PC-3 (cell line): ENCODE results near the gene SP100. TPM values are rescaled to one million over a fixed set of nuclear protein-coding genes. Genes with fewer than 3 reads are reported as not detected.

ENCODE experiments used
- ATAC-seq: fragments of 200-7000 bp; cut with Tn5 transposase; 2 replicates; pipeline ENCODE4 v1.9.1; 2020; ENCODE audit warnings: mild to moderate bottlenecking, moderate library complexity
- Bru-seq: library from RNA; stranded (reverse); fragments of 400-500 nt; gene quantifications from one replicate; lab custom pipeline; 2021; lab: Mats Ljungman, UMichigan
- BruChase-seq, 2 experiments: library from RNA; stranded (reverse); fragments of 400-500 nt; gene quantifications; one replicate each; lab custom pipeline; 2021; lab: Mats Ljungman, UMichigan
- BruUV-seq: library from RNA; stranded (reverse); fragments of 400-500 nt; replicated peaks from 2 replicates; lab custom pipeline; 2021; lab: Mats Ljungman, UMichigan
- CTCF ChIA-PET: fragments of 300-600 bp; sonication (Branson Sonifier 250); formaldehyde crosslinking; loops from one replicate; lab custom pipeline; 2022; ENCODE audit warnings: antibody characterized with exemption; lab: Charles Lee
- POLR2A ChIA-PET: fragments of 300-600 bp; sonication (Branson Sonifier 250); formaldehyde crosslinking; loops from one replicate; lab custom pipeline; 2022; ENCODE audit warnings: antibody characterized with exemption; ENCODE audit not compliant: unreplicated experiment; lab: Charles Lee
- DNase-seq: peaks from one replicate; pipeline ENCODE4 v3.0.0-alpha.2; 2015
- H2AFZ ChIP-seq: fragments of 300-600 bp; sonication (generic); 2 replicates; pipeline ENCODE4 v1.6.0; 2016; ENCODE audit warnings: antibody characterized with exemption, low read length
- H3F3A ChIP-seq: fragments of 300-600 bp; sonication (generic); one replicate; pipeline ENCODE4 v1.6.0; 2017; ENCODE audit warnings: antibody characterized with exemption, low read length, control low read depth, mild to moderate bottlenecking; ENCODE audit not compliant: unreplicated experiment
- H3K27ac ChIP-seq: fragments of 300-600 bp; sonication (generic); 2 replicates; pipeline ENCODE4 v1.5.1; 2016; ENCODE audit warnings: mild to moderate bottlenecking, low read length
- H3K27me3 ChIP-seq: fragments of 300-600 bp; sonication (generic); 2 replicates; pipeline ENCODE4 v1.6.1; 2016; ENCODE audit warnings: low read length, mixed read lengths
- H3K36me3 ChIP-seq: fragments of 300-600 bp; sonication (generic); 2 replicates; pipeline ENCODE4 v1.6.1; 2016; ENCODE audit warnings: low read depth, mixed run types, low read length, mixed read lengths
- H3K4me1 ChIP-seq: fragments of 300-600 bp; sonication (generic); 2 replicates; pipeline ENCODE4 v1.5.1; 2016; ENCODE audit warnings: low read length; ENCODE audit not compliant: insufficient read depth
- H3K4me2 ChIP-seq: fragments of 300-600 bp; sonication (generic); 2 replicates; pipeline ENCODE4 v1.6.0; 2016; ENCODE audit warnings: low read length
- H3K4me3 ChIP-seq: fragments of 300-600 bp; sonication (generic); 2 replicates; pipeline ENCODE4 v1.5.1; 2016; ENCODE audit warnings: mild to moderate bottlenecking, low read length, mixed read lengths
- H3K79me2 ChIP-seq: fragments of 300-600 bp; sonication (generic); 2 replicates; pipeline ENCODE4 v1.6.1; 2017; ENCODE audit warnings: low read length, mixed read lengths
- H3K9ac ChIP-seq: fragments of 300-600 bp; sonication (generic); 2 replicates; pipeline ENCODE4 v1.6.0; 2016; ENCODE audit warnings: mild to moderate bottlenecking, low read length
- H3K9me2 ChIP-seq: fragments of 300-600 bp; sonication (generic); replicated peaks from 2 replicates; pipeline ENCODE4 v1.6.1; 2016; ENCODE audit warnings: mixed run types, low read length, mixed read lengths
- H3K9me3 ChIP-seq: fragments of 300-600 bp; sonication (generic); 2 replicates; pipeline ENCODE4 v1.6.1; 2016; ENCODE audit warnings: low read length, mixed read lengths
- H4K20me1 ChIP-seq: fragments of 300-600 bp; sonication (generic); 2 replicates; pipeline ENCODE4 v1.6.1; 2016; ENCODE audit warnings: low read length, mixed read lengths
- EZH2 ChIP-seq: fragments of 300-600 bp; sonication (generic); IDR thresholded peaks from one replicate; pipeline ENCODE4 v1.6.1; 2017; ENCODE audit warnings: antibody characterized with exemption, mild to moderate bottlenecking, low read length; ENCODE audit not compliant: unreplicated experiment
- EZH2phosphoT487 ChIP-seq: fragments of 300-600 bp; sonication (generic); IDR thresholded peaks from 2 replicates; pipeline ENCODE4 v1.6.1; 2018; ENCODE audit warnings: mild to moderate bottlenecking, antibody characterized with exemption, low read length, borderline replicate concordance
- intact Hi-C: fragments of 100-400 bp; cut with micrococcal nuclease; formaldehyde crosslinking; loops from 2 replicates; pipeline ENCODE4 v1.9.0; 2023
- long read RNA-seq: library from polyadenylated mRNA; unstranded; transcript quantifications from one replicate; pipeline ENCODE4 v2.0.0, GENCODE V29; 2021; ENCODE audit not compliant: unreplicated experiment
- total RNA-seq: library from RNA; depleted of rRNA; stranded (reverse); fragments of >200 nt; gene quantifications from 2 replicates; pipeline ENCODE4 v1.2.3, GENCODE V29; 2014; rRNA removed
- TF ChIP-seq, protein P1 (sequence below): fragments of 300-600 bp; sonication (generic); conservative IDR thresholded peaks from 2 replicates; pipeline ENCODE4 v1.5.1; 2017; ENCODE audit warnings: antibody characterized with exemption, low read depth, mild to moderate bottlenecking, low read length

Gene SP100
- total RNA-seq (42.5 and 49.8 TPM in 2 replicates), Bru-seq, nascent RNA (percentile 78 among the genes with signal in this experiment), BruChase-seq, experiment 1, labeled RNA remaining after a 6-hour chase (percentile 71 among the genes with signal in this experiment), BruChase-seq, experiment 2, labeled RNA remaining after a 2-hour chase (percentile 85 among the genes with signal in this experiment)
- long read RNA-seq, transcript SP100-204 (15 exons, 1,898 nt), result major isoform, 124 of 261 reads
- long read RNA-seq, transcript SP100-205 (14 exons, 1,802 nt), result minor isoform, 23 of 261 reads
- long read RNA-seq, partial matches to known transcripts, result 42 of 261 reads
- long read RNA-seq, other reads (novel, unspliced or antisense), result 67 of 261 reads

DNA sequence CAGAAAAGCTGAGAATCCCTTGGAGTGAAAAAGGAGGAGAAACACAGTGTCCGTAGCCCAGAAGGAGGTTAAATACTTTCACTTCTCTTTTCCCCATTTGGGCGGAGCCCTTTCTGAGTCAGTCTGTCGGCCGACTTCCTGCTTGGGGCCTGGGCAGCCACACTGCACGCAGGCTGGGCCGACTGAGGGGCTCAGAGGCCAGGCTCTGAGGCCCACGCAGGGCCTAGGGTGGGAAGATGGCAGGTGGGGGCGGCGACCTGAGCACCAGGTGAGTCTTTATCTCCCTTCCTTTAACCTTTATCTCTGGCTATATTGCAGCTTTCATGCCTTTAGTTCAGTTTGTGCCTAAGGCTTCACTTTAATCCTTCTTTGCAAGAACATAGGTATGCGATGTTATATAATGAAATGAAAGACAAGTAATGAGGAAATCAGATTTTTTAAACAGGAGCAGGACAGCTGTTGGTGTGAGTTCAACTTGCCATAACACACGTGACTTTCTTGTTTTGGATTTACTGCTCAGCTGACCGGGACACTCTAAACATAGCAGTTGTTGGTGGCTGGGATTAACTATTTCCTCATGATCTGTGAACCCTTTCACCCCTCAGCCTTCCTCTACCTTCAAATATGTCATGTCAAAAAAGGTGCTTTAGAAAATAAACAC lies at the start of gene SP100:
Gene SP100 (plus strand): TSS at position 141 of the 661 bp plus-strand sequence. CDS start 96 bp downstream, at position 237.
- Histone ChIP-seq H4K20me1 (no peaks in the 10 kb centered on the region), H3K4me3 (peak within 1 kb of the TSS; percentile 69), H3K27me3 (no peaks in the 10 kb centered on the region), H3K9me2 (no peaks in the 10 kb centered on the region), H3K27ac (peak within 1 kb of the TSS; percentile 60), H3K9me3 (no peaks in the 10 kb centered on the region), H3F3A (no peaks in the 10 kb centered on the region), H3K4me2 (peak within 1 kb of the TSS; percentile 86), H3K79me2 (peaks cover 44% of the 10 kb centered on the region), H3K9ac (peak within 1 kb of the TSS; percentile 67), H3K4me1 (peaks cover 25% of the 10 kb centered on the region), H2AFZ (peak within 1 kb of the TSS; percentile 82), H3K36me3 (no peaks in the 10 kb centered on the region)
- ATAC-seq, result peak; percentile 72
- CTCF ChIA-PET, result no interaction called here
- DNase-seq, result peak; percentile 74
- POLR2A ChIA-PET, result interaction anchor here (0.6 kb wide), 1 partner anchor 55 kb away, joined by 6 read pairs; no protein-coding TSS in a partner anchor
- TF ChIP-seq EZH2, result no peak
- TF ChIP-seq EZH2phosphoT487, result no peak
- TF ChIP-seq, protein P1, sequence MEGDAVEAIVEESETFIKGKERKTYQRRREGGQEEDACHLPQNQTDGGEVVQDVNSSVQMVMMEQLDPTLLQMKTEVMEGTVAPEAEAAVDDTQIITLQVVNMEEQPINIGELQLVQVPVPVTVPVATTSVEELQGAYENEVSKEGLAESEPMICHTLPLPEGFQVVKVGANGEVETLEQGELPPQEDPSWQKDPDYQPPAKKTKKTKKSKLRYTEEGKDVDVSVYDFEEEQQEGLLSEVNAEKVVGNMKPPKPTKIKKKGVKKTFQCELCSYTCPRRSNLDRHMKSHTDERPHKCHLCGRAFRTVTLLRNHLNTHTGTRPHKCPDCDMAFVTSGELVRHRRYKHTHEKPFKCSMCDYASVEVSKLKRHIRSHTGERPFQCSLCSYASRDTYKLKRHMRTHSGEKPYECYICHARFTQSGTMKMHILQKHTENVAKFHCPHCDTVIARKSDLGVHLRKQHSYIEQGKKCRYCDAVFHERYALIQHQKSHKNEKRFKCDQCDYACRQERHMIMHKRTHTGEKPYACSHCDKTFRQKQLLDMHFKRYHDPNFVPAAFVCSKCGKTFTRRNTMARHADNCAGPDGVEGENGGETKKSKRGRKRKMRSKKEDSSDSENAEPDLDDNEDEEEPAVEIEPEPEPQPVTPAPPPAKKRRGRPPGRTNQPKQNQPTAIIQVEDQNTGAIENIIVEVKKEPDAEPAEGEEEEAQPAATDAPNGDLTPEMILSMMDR, result no peak
- TSS peak; percentile 68 for BruUV-seq
- intact Hi-C loops, result loop anchor here (5.0 to 10.0 kb wide), 5 partner anchors 184 to 379 kb away; partner anchors contain the start of genes CAB39 and SP110

DNA sequence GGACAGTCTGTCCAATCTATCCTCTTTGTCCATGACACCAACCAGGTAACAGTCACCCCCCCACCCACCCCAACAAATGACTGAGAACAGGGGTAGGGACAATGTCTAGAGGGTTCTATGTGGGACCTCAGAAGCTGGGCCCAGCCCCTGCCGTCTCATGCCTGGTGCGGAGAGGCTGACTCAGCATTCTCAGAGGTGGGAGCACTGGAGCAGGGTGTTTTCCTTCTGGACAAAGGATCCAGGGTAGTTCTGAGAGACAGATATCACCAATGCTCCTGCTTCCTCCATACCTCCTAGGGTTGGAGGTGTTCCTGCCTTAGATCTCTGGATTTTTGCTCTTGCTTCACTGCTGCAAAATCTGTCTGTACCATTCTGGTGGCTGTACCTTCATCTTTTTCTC lies 33.9 kb upstream of the SP100 start:
- no TSS peak for BruUV-seq
- TF ChIP-seq EZH2, result no peak
- Histone ChIP-seq H3K9ac (no peak overlapping the region), H3K9me2 (no peaks in the 10 kb centered on the region), H3K36me3 (no peaks in the 10 kb centered on the region), H3F3A (no peaks in the 10 kb centered on the region), H3K27ac (no peak overlapping the region), H3K4me1 (no peaks in the 10 kb centered on the region), H3K79me2 (no peaks in the 10 kb centered on the region), H2AFZ (no peak overlapping the region), H4K20me1 (no peaks in the 10 kb centered on the region), H3K4me3 (no peak overlapping the region), H3K27me3 (no peaks in the 10 kb centered on the region), H3K9me3 (no peaks in the 10 kb centered on the region), H3K4me2 (no peak overlapping the region)
- ATAC-seq (no peak), DNase-seq (no peak)
- ChIA-PET POLR2A (no interaction called here), CTCF (no interaction called here)
- intact Hi-C loops, result no loop called here

DNA sequence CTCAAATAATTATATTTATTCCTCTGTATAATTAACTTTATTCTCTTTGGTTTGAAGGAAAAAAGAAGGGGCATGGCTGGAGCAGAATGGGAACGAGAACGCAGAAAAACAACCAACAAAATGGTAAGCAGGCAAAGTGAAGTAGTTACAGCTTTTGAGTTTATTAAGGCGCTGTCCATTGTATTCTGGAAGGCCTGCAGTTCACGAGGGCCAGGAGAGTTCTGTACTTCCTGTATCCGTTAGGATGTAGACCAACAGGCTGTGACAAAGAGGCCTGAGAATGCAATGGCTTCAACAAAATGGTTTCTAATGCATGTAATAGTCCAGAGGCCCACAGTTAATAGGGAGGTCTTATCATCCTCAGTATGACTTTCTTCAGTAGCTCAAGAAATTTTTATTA lies 32.5 kb upstream of the SP100 start:
- H3F3A ChIP-seq, result no peaks in the 10 kb centered on the region
- H3K36me3 ChIP-seq, result no peaks in the 10 kb centered on the region
- no peak for TF ChIP-seq EZH2
- TF ChIP-seq EZH2phosphoT487, result no peak
- TF ChIP-seq, protein P1, result no peak
- no peaks in the 10 kb centered on the region for H3K79me2 ChIP-seq
- H3K27me3 ChIP-seq, result no peaks in the 10 kb centered on the region
- POLR2A ChIA-PET, result no interaction called here
- no peak for ATAC-seq
- H2AFZ ChIP-seq, result no peak overlapping the region
- no peaks in the 10 kb centered on the region for H3K9me2 ChIP-seq
- intact Hi-C loops, result no loop called here
- no peaks in the 10 kb centered on the region for H4K20me1 ChIP-seq
- H3K9me3 ChIP-seq, result no peaks in the 10 kb centered on the region
- H3K9ac ChIP-seq, result no peak overlapping the region
- no peak for DNase-seq
- BruUV-seq, result no TSS peak
- no peak overlapping the region for H3K4me3 ChIP-seq
- H3K4me1 ChIP-seq, result no peaks in the 10 kb centered on the region
- H3K27ac ChIP-seq, result no peak overlapping the region
- H3K4me2 ChIP-seq, result no peak overlapping the region
- CTCF ChIA-PET, result no interaction called here
